Measurements from ENCODE around the gene GOLGA8M. TPM values are rescaled to one million over a fixed set of nuclear protein-coding genes. Genes with fewer than 3 reads are reported as not detected.
A peak's percentile ranks its signal among the peaks of the same experiment; 100 is the strongest.
"Not testable (repeated sequence)": the region's sequence is repeated elsewhere in the genome, so short reads cannot be mapped to it uniquely, and the experiment has no call there.

GOLGA8M gene
- total RNA-seq, 2 donors from 2014 or later: 0.81 TPM; not detected in 1

GRCh38 chr15:28725556-28725955 is 13.3 kb upstream of the GOLGA8M start:
- no peak for DNase-seq (ENCODE audit: low spot score)
- Histone ChIP-seq H3K4me1 (ENCODE audit: control insufficient read depth in 1 of 2, low read depth in 2 of 2) (no peaks in the 10 kb centered on the region), H3K9me3 (no peaks in the 10 kb centered on the region), H3K36me3 (no peaks in the 10 kb centered on the region), H3K4me3 (no peak overlapping the region), H3K27ac (no peak overlapping the region), H3K27me3 (replicated peaks; ENCODE audit: insufficient read depth) (no peaks in the 10 kb centered on the region)
- ATAC-seq (ENCODE audit: insufficient number of reproducible peaks, low FRiP score, low read depth): no peak
- TF ChIP-seq CTCF (IDR thresholded peaks at IDR 0.05): no peak

DNA sequence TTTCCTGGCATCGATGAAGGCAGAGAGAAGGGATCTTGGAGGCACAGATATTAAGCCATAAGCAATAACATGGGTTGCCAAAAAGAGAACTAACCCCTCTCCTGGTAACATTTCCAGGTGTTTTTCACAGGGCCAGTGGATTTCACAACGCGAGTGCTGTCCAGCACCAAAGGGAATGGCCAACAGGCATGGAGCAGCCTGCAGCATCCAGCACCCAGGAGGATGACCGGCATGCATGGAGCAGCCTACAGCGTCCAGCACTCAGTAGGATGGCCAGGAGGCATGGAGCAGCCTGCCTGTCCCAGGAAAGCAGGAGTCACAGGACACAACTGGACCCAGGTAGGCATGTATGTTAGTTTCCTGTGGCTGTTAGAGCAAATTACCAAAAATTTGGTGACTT is 11.8 kb upstream of the GOLGA8M start:
- H3K4me1 ChIP-seq (ENCODE audit: control insufficient read depth in 1 of 2, low read depth in 2 of 2); H3K27ac ChIP-seq; ATAC-seq (ENCODE audit: insufficient number of reproducible peaks, low FRiP score, low read depth): not testable (repeated sequence)

DNA sequence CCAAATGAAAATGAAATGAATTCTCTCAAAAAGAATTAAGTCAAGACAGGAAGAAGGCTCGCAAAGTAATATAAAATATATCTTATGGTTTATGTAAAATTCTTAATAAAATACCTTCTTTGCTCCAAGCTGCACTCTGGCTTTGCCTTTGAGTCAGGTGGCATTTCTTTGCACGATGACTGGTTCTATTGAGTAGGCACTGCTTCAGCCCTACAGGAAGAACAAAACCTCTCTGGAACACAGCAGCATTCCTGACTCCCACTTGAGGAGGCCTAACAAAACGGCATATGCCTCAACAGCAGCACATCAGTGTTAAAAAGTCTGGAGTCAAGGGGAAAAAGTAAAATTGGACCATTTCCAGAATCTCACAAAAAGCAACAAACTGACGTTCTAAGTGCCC is 7.4 kb upstream of the GOLGA8M start:
- not testable (repeated sequence) for H3K4me3 ChIP-seq; H3K27ac ChIP-seq; ATAC-seq (ENCODE audit: insufficient number of reproducible peaks, low FRiP score, low read depth); H3K9me3 ChIP-seq; H3K27me3 ChIP-seq (replicated peaks; ENCODE audit: insufficient read depth); DNase-seq (ENCODE audit: low spot score); H3K36me3 ChIP-seq; H3K4me1 ChIP-seq (ENCODE audit: control insufficient read depth in 1 of 2, low read depth in 2 of 2)

More for the DNA sequence above, 11.8 kb upstream of the GOLGA8M start:
- not testable (repeated sequence) for H3K4me3 ChIP-seq; H3K27me3 ChIP-seq (replicated peaks; ENCODE audit: insufficient read depth); H3K36me3 ChIP-seq; H3K9me3 ChIP-seq; DNase-seq (ENCODE audit: low spot score)

- DNase-seq (ENCODE audit: low spot score); H3K27ac ChIP-seq; H3K36me3 ChIP-seq; H3K9me3 ChIP-seq; H3K4me3 ChIP-seq; H3K27me3 ChIP-seq (replicated peaks; ENCODE audit: insufficient read depth); ATAC-seq (ENCODE audit: insufficient number of reproducible peaks, low FRiP score, low read depth); H3K4me1 ChIP-seq (ENCODE audit: control insufficient read depth in 1 of 2, low read depth in 2 of 2): not testable (repeated sequence)
These were observed 6.4 kb upstream of the GOLGA8M start for GRCh38 chr15:28718576-28718975.

GRCh38 chr15:28714176-28714575 is 2.0 kb upstream of the GOLGA8M start:
- ATAC-seq (ENCODE audit: insufficient number of reproducible peaks, low FRiP score, low read depth); H3K4me1 ChIP-seq (ENCODE audit: control insufficient read depth in 1 of 2, low read depth in 2 of 2); H3K9me3 ChIP-seq; H3K36me3 ChIP-seq; H3K27ac ChIP-seq; H3K27me3 ChIP-seq (replicated peaks; ENCODE audit: insufficient read depth); H3K4me3 ChIP-seq; DNase-seq (ENCODE audit: low spot score): not testable (repeated sequence)

DNA sequence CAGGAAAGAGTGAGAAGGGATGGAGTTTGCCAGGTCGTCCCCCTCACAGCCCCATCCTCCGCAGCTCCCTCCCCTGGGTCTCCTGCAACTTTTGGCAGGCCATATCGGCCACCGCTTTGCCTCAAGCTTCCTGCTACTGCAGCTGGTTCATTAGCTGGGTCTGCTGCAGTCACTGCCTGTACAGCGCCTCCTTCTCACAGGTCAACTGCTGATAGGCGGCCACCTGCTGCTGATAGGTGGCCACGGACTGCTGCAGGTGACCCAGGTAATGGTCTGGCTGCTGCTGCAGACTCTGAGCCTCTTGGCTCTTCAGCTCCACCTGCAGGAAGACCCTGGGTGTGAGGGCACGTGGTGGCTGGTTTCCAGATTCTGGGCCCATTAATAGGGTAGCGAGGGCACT is 8.3 kb downstream of the GOLGA8M start:
- not testable (repeated sequence) for H3K4me3 ChIP-seq; H3K4me1 ChIP-seq (ENCODE audit: control insufficient read depth in 1 of 2, low read depth in 2 of 2); H3K27ac ChIP-seq; H3K27me3 ChIP-seq (replicated peaks; ENCODE audit: insufficient read depth); DNase-seq (ENCODE audit: low spot score); ATAC-seq (ENCODE audit: insufficient number of reproducible peaks, low FRiP score, low read depth); H3K36me3 ChIP-seq; H3K9me3 ChIP-seq

DNA sequence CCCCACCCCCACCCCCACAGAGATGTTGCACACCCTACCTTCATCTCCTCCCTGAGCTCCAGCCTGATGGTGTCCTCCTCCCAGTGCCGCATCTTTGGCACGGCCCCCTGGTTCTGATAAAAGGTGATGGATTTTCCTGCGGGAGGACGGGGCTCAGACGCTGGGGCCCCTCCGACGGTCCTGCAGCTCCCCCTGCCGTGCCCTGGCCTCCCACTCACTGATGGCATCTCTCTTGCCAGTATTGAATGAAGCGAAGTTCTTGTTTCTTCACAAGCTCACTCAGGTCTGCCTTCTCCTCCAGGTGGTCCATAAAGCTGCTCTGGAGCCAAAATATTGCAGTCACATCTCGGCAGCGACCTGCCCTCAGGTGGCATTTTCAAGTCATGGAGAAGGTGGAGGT is 9.8 kb downstream of the GOLGA8M start:
- H3K27me3 ChIP-seq (replicated peaks; ENCODE audit: insufficient read depth); H3K27ac ChIP-seq; ATAC-seq (ENCODE audit: insufficient number of reproducible peaks, low FRiP score, low read depth); H3K9me3 ChIP-seq; H3K36me3 ChIP-seq; H3K4me1 ChIP-seq (ENCODE audit: control insufficient read depth in 1 of 2, low read depth in 2 of 2); DNase-seq (ENCODE audit: low spot score); H3K4me3 ChIP-seq: not testable (repeated sequence)

GRCh38 chr15:28694006-28694751 is 18.0 kb downstream of the GOLGA8M start:
- not testable (repeated sequence) for H3K4me3 ChIP-seq; H3K9me3 ChIP-seq; H3K36me3 ChIP-seq; DNase-seq (ENCODE audit: low spot score); H3K27me3 ChIP-seq (replicated peaks; ENCODE audit: insufficient read depth); ATAC-seq (ENCODE audit: insufficient number of reproducible peaks, low FRiP score, low read depth)
- peaks cover 0 to 10% of the 10 kb centered on the region in 2 donors for H3K4me1 ChIP-seq (ENCODE audit: control insufficient read depth in 1 of 2, low read depth in 2 of 2)
- H3K27ac ChIP-seq: peak overlapping the region in 1 of 2 donors; percentile 42

GRCh38 chr15:28693021-28693420 is 19.2 kb downstream of the GOLGA8M start:
- ATAC-seq (ENCODE audit: insufficient number of reproducible peaks, low FRiP score, low read depth): not testable (repeated sequence)

DNA sequence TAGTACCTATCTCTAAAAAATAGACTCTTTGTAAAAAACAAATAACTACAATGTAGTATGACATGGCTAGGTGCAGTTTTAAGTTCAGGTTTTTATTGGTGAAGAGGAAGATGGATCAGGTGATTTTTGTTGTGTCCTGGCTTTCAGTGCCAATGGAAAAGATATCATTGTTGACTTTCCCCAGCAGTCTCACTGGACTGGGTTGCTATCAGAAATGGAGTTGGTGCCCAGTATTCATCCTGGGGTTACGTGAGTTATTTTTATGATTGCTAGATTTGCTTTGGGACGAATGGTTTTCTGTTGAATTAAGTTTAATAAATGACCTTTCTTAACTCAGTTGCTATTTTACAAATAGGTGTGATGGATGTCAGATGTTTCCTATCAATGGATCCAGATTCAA is 38.7 kb downstream of the GOLGA8M start:
- H3K27me3 ChIP-seq (replicated peaks; ENCODE audit: insufficient read depth); H3K9me3 ChIP-seq; H3K4me1 ChIP-seq (ENCODE audit: control insufficient read depth in 1 of 2, low read depth in 2 of 2); H3K4me3 ChIP-seq; DNase-seq (ENCODE audit: low spot score); H3K27ac ChIP-seq; H3K36me3 ChIP-seq; ATAC-seq (ENCODE audit: insufficient number of reproducible peaks, low FRiP score, low read depth): not testable (repeated sequence)

More at GRCh38 chr15:28693021-28693420, 19.2 kb downstream of the GOLGA8M start:
- H3K4me1 ChIP-seq (ENCODE audit: control insufficient read depth in 1 of 2, low read depth in 2 of 2): peaks cover 0 to 10% of the 10 kb centered on the region in 2 donors
- H3K27ac ChIP-seq; DNase-seq (ENCODE audit: low spot score); H3K36me3 ChIP-seq; H3K27me3 ChIP-seq (replicated peaks; ENCODE audit: insufficient read depth); H3K4me3 ChIP-seq; H3K9me3 ChIP-seq: not testable (repeated sequence)

GRCh38 chr15:28672122-28672521 is 40.1 kb downstream of the GOLGA8M start:
- DNase-seq (ENCODE audit: low spot score); H3K4me3 ChIP-seq; H3K27me3 ChIP-seq (replicated peaks; ENCODE audit: insufficient read depth); ATAC-seq (ENCODE audit: insufficient number of reproducible peaks, low FRiP score, low read depth); H3K9me3 ChIP-seq; H3K4me1 ChIP-seq (ENCODE audit: control insufficient read depth in 1 of 2, low read depth in 2 of 2); H3K36me3 ChIP-seq; H3K27ac ChIP-seq: not testable (repeated sequence)

- not testable (repeated sequence) for H3K27me3 ChIP-seq (replicated peaks; ENCODE audit: insufficient read depth); H3K4me3 ChIP-seq; ATAC-seq (ENCODE audit: insufficient number of reproducible peaks, low FRiP score, low read depth); H3K9me3 ChIP-seq; H3K27ac ChIP-seq; DNase-seq (ENCODE audit: low spot score); H3K4me1 ChIP-seq (ENCODE audit: control insufficient read depth in 1 of 2, low read depth in 2 of 2); H3K36me3 ChIP-seq
These were observed 45.8 kb downstream of the GOLGA8M start for GRCh38 chr15:28666402-28666801.

Data from thoracic aorta (tissue), 2 donors.